Hepatic stellate cell (primary cell): ENCODE data around the gene GLRA1.

Experiments
- DNase-seq: peaks from one replicate; pipeline ENCODE4 v3.0.0; 2011; ENCODE audit warnings: low spot score

GLRA1 gene

DNA sequence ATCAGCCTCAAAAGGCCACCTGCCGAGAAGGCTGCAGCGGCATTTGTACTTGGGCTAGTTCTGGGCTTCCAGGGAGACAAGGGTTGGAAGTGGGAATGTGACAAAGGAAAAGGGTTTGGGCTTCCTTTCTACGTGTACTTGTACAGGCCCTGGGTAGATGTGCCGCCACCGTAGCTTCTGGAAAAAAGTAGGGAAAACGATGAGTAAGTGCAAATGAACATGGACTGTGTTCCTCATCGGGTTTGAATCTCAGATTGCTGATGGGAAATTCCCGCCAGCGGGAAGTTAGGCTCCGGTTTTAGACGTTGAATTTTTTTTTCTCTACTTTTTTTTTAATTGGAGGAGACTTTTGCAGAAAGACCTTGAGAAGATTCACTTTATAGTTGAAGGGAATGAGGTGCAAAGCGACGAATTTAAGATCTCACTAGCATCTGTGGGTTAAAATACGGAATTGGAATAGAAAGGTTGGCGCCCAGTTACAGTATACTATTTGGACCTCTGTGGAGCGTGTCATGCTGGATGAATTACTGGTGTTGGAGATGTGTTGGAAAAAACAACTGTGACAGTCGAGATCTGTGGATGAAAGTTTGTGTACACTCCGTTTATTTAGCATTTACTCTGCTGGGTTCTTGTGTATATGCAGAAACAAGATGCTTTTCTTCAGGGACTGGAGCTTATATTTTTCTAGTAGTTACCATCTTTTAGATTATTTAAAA is 151.6 kb downstream of the GLRA1 start:
- peak; percentile 42 for DNase-seq
